GM12801 (cell line): ENCODE data around the gene CD300A.

Experiments
- CTCF ChIP-seq: IDR thresholded peaks from one replicate; pipeline ENCODE4 v1.5.1; 2011; ENCODE audit warnings: control low read depth; ENCODE audit not compliant: insufficient read length; ENCODE audit errors: extremely low read depth

The CD300A gene

DNA sequence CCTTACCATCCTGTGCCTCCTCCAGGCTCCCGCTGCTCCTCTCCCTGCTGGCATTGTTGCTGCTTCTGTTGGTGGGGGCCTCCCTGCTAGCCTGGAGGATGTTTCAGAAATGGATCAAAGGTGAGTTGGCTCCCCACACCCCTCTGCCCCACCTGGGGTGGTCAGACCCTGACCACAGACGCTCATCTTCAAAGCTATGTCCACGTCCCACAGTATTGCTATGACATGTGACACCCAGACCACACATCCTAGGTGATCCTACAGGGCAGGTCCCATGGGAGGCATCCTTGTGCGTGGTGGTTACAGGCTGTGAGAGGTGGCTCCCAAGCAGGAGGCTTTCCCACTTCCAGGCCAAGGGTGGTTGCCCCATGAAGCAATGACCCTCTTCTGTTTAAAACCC is 11.0 kb downstream of the CD300A start:
- no peak for TF ChIP-seq CTCF

DNA sequence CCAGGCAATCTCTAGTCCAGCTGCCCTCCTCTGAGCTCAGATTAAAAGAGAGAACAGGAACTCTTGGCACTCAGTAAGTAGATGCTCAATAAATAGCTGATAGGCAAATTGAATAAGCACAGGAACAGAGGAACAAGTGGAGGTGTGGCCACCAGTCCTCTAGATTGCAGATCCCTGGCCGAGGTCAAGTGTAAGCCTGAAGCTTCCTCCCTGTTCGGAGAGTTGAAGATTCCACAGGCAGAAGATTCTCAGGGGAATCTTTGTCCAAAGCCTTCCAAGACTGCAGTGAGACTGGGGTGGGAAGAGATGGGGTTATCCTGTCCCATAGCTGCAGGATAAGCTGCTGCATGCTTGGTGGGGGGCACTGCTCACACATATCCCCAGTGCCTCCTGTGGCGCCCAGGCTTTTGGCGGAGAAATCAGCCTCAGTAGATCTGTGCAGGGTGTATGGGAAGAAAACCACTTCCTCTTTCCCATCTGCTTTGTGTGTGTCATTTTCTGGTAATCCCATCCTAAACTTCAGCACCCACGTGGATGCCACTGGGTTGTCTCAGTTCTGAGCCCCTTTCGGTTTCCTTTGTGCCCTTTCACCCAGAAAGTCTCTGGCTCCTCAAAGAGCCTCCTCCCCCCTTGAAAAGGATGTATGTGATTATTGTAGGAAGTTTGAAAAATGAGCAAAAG is 12.1 kb downstream of the CD300A start:
- TF ChIP-seq CTCF: no peak

- no peak for TF ChIP-seq CTCF
Observed at GRCh38 chr17:74480290-74480689, 13.9 kb downstream of the CD300A start.

DNA sequence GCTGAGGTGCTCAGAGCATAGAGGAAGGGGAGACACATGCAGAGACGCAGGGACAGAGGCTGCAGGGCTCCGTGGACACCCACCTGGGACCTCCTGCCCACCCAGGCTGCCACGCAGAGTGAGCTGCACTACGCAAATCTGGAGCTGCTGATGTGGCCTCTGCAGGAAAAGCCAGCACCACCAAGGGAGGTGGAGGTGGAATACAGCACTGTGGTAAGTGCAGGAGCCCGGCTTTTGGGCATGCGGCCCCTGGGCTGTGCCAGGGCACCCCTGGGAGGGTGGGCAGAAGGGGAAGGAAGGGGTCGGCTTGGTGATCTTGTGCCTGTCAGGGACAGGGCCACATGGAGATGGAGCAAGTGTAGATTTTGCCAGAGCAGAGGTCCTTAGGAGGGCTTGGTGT is 15.2 kb downstream of the CD300A start:
- no peak for TF ChIP-seq CTCF

DNA sequence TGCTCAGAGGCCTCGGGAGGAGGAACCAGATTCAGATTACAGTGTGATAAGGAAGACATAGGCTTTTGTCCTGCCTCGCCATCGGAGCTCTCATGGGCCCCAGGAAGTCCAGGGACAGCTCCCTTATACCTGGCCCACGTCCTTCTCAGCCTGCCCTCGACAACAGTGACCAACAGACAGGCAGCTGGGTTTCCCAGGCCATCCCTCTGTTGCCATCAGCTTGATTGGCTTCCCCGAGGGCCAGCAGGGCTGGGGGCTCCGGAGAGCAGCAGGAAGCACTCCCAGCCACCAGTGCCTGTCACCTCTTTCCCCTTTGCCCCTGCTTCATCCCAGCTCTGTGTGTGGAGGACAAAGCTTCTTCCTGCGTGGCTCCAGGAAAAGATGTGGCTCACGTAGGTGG is 17.6 kb downstream of the CD300A start:
- no peak for TF ChIP-seq CTCF

DNA sequence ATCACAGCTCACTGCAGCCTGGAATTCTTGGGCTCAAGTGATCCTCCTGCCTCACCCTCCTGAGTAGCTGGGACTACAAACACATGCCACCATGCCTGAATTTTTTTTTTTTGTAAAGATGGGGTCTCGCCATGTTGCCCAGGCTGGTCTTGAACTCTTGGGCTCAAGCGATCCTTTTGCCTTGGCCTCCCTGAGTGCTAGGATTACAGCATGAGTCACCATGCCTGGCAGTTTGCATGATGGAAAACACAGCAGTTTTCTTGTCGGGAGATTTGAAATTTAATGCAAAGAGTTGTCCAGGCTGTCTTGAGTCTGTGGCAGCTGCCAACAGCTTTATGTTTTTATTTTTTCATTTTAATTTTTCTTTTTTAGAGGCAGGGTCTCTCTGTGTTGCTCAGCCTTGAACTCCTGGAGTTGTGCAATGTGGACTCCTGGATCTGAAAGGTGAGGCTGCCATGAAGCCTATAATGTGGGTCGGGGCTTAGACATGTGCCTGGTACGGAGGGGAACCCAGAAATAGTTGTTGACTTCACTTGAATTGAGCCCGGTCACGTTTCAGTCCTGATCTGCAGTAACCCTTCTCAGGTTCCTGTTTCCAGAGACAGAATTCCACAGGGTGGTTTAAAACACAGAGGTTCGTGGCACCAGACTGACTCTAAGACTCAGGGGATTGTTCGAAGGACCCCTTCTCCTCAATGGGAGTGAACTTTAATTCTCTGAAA is 18.7 kb downstream of the CD300A start:
- TF ChIP-seq CTCF: no peak

- no peak for TF ChIP-seq CTCF
Observed at GRCh38 chr17:74485841-74486240, 19.4 kb downstream of the CD300A start.
